IMR-90 (cell line): ENCODE data around the gene FBXW7. TPM values are rescaled to one million over a fixed set of nuclear protein-coding genes. Genes with fewer than 3 reads are reported as not detected.

Source experiments
- ATAC-seq: fragments of 200-7000 bp; cut with Tn5 transposase; 2 replicates; pipeline ENCODE4 v1.9.1; 2020; ENCODE audit warnings: low read depth, mild to moderate bottlenecking, moderate library complexity
- BruUV-seq: library from RNA; stranded (reverse); fragments of 400-500 nt; replicated peaks from 2 replicates; lab custom pipeline; 2021; lab: Mats Ljungman, UMichigan
- CTCF ChIA-PET: fragments of 300-600 bp; formaldehyde crosslinking; extraction: SDS; loops from one replicate; lab custom pipeline; 2021; ENCODE audit warnings: antibody characterized with exemption; lab: Yijun Ruan, JAX
- POLR2A ChIA-PET: fragments of 300-600 bp; sonication (Branson Sonifier 250); formaldehyde crosslinking; loops from one replicate; lab custom pipeline; 2022; ENCODE audit warnings: antibody characterized with exemption; ENCODE audit not compliant: unreplicated experiment; lab: Charles Lee
- DNase-seq: peaks from one replicate; pipeline ENCODE4 v3.0.0; 2013
- H2AFZ ChIP-seq: replicated peaks from 2 replicates; pipeline ENCODE3; 2013; ENCODE audit warnings: low read length, mild to moderate bottlenecking; ENCODE audit not compliant: poor library complexity
- H2AK5ac ChIP-seq: 2 replicates; pipeline ENCODE4 v1.6.1; 2013; ENCODE audit warnings: low read depth, low read length, inconsistent platforms
- H2AK9ac ChIP-seq: replicated peaks from 2 replicates; pipeline ENCODE3; 2013; ENCODE audit warnings: mild to moderate bottlenecking, low read depth, low read length, moderate library complexity; ENCODE audit not compliant: poor library complexity
- H2BK120ac ChIP-seq: 2 replicates; pipeline ENCODE4 v1.6.1; 2013; ENCODE audit warnings: low read depth, low read length, inconsistent platforms
- H2BK15ac ChIP-seq: 3 replicates; pipeline ENCODE4 v1.6.1; 2013; ENCODE audit warnings: low read depth, low read length, inconsistent platforms
- H2BK20ac ChIP-seq: 2 replicates; pipeline ENCODE4 v1.6.1; 2013; ENCODE audit warnings: low read depth, mild to moderate bottlenecking, inconsistent platforms, low read length, moderate library complexity
- H2BK5ac ChIP-seq: 2 replicates; pipeline ENCODE4 v1.6.1; 2013; ENCODE audit warnings: mild to moderate bottlenecking, low read depth, low read length, inconsistent platforms; ENCODE audit not compliant: poor library complexity, severe bottlenecking
- H3K14ac ChIP-seq: replicated peaks from 2 replicates; pipeline ENCODE4 v1.6.1; 2013; ENCODE audit warnings: low read depth, low read length, inconsistent platforms
- H3K18ac ChIP-seq: 2 replicates; pipeline ENCODE4 v1.6.1; 2013; ENCODE audit warnings: low read depth, low read length, control low read depth
- H3K23ac ChIP-seq: 2 replicates; pipeline ENCODE4 v1.6.1; 2013; ENCODE audit warnings: low read depth, low read length, inconsistent platforms
- H3K27ac ChIP-seq: 2 replicates; pipeline ENCODE4 v1.5.1; 2013; ENCODE audit warnings: mild to moderate bottlenecking, control low read depth, low read length; ENCODE audit not compliant: insufficient read depth
- H3K27me3 ChIP-seq: 2 replicates; pipeline ENCODE4 v1.6.1; 2013; ENCODE audit warnings: low read length; ENCODE audit not compliant: control insufficient read depth, insufficient read depth
- H3K36me3 ChIP-seq: 2 replicates; pipeline ENCODE4 v1.6.1; 2013; ENCODE audit warnings: low read length, mixed read lengths; ENCODE audit not compliant: control insufficient read depth, insufficient read depth
- H3K4ac ChIP-seq: 2 replicates; pipeline ENCODE4 v1.6.1; 2013; ENCODE audit warnings: low read depth, low read length, inconsistent platforms
- H3K4me1 ChIP-seq: 2 replicates; pipeline ENCODE4 v1.6.1; 2013; ENCODE audit warnings: low read length, mixed read lengths; ENCODE audit not compliant: control insufficient read depth, insufficient read depth
- H3K4me2 ChIP-seq: 2 replicates; pipeline ENCODE4 v1.6.1; 2013; ENCODE audit warnings: low read depth, mild to moderate bottlenecking, control low read depth, low read length, moderate library complexity
- H3K4me3 ChIP-seq: 2 replicates; pipeline ENCODE4 v1.5.1; 2013; ENCODE audit warnings: low read depth, mild to moderate bottlenecking, control low read depth, low read length, moderate library complexity; ENCODE audit not compliant: insufficient read depth
- H3K56ac ChIP-seq: 2 replicates; pipeline ENCODE4 v1.6.1; 2013; ENCODE audit warnings: low read length, inconsistent platforms; ENCODE audit not compliant: insufficient read depth; ENCODE audit errors: extremely low read depth
- H3K79me1 ChIP-seq, 2 experiments: 2 replicates each; pipeline ENCODE4 v1.6.1; 2013; ENCODE audit warnings: low read length in 2 of 2, inconsistent platforms in 1 of 2, low read depth in 1 of 2
- H3K9ac ChIP-seq: 2 replicates; pipeline ENCODE4 v1.6.1; 2013; ENCODE audit warnings: low read depth, low read length, control low read depth
- H3K9me1 ChIP-seq: 2 replicates; pipeline ENCODE4 v1.6.1; 2013; ENCODE audit warnings: low read length, inconsistent platforms; ENCODE audit not compliant: insufficient read depth
- H3K9me3 ChIP-seq: 2 replicates; pipeline ENCODE4 v1.6.1; 2013; ENCODE audit warnings: low read length; ENCODE audit not compliant: control insufficient read depth, insufficient read depth
- H4K20me1 ChIP-seq: 2 replicates; pipeline ENCODE4 v1.6.1; 2013; ENCODE audit warnings: low read length, inconsistent platforms; ENCODE audit not compliant: insufficient read depth
- H4K5ac ChIP-seq: 2 replicates; pipeline ENCODE4 v1.6.1; 2013; ENCODE audit warnings: mild to moderate bottlenecking, low read depth, low read length, control low read depth
- H4K8ac ChIP-seq, 2 experiments: 2 replicates each; pipeline ENCODE4 v1.6.1; 2013; ENCODE audit warnings: low read depth in 2 of 2, low read length in 2 of 2, control low read depth in 1 of 2, inconsistent platforms in 1 of 2
- H4K91ac ChIP-seq: 2 replicates; pipeline ENCODE4 v1.6.1; 2013; ENCODE audit warnings: low read depth, low read length, inconsistent platforms; ENCODE audit not compliant: insufficient read depth
- BHLHE40 ChIP-seq: fragments of 150-350 bp; IDR thresholded peaks from 2 replicates; pipeline ENCODE4 v1.6.1; 2016; ENCODE audit warnings: mild to moderate bottlenecking, low read depth, low read length
- FOS ChIP-seq: fragments of 150-350 bp; IDR thresholded peaks from 2 replicates; pipeline ENCODE4 v1.6.1; 2016; ENCODE audit warnings: low read depth, low read length
- MAFK ChIP-seq: IDR thresholded peaks from 2 replicates; pipeline ENCODE4 v1.6.1; 2012; ENCODE audit warnings: low read depth, low read length, improper control_type of control experiment
- RAD21 ChIP-seq: IDR thresholded peaks from 2 replicates; pipeline ENCODE4 v1.6.1; 2012; ENCODE audit warnings: low read length, improper control_type of control experiment
- RCOR1 ChIP-seq: IDR thresholded peaks from 2 replicates; pipeline ENCODE4 v1.6.1; 2012; ENCODE audit warnings: mild to moderate bottlenecking, low read length, improper control_type of control experiment; ENCODE audit not compliant: insufficient replicate concordance
- WGBS, 2 experiments: methylation state at CpG; one replicate each; pipeline versions ENCODE4 v1.1.5 to v1.1.7; 2013; ENCODE audit warnings: missing lambda C conversion rate in 2 of 2; ENCODE audit not compliant: insufficient read length in 1 of 2; ENCODE audit errors: extremely low coverage in 2 of 2; 5-methylcytosine and 5-hydroxymethylcytosine counted together
- dilution Hi-C: fragments of 300-500 bp; cut with HindIII; formaldehyde crosslinking; loops from one replicate; pipeline ENCODE4 v1.14.3; 2018; ENCODE audit warnings: low sequenced_read_pairs; ENCODE audit not compliant: unreplicated experiment
- in situ Hi-C: fragments of 300-500 bp; cut with MboI; formaldehyde crosslinking; loops from 3 replicates; pipeline ENCODE4 v1.14.3; 2019; ENCODE audit warnings: low sequenced_read_pairs, inconsistent platforms, mixed read lengths
- intact Hi-C: fragments of 100-400 bp; cut with micrococcal nuclease; formaldehyde crosslinking; loops from 2 replicates; pipeline ENCODE4 v1.10.0; 2022
- polyA plus RNA-seq, 3 experiments: library from polyadenylated mRNA; depleted of rRNA; stranded (reverse); fragments of >200 nt; gene quantifications; 2 replicates each; pipeline ENCODE4 v1.2.3, GENCODE V29; 2012; ENCODE audit warnings: low replicate concordance in 1 of 3
- total RNA-seq: library from RNA; depleted of rRNA; stranded (reverse); fragments of >200 nt; gene quantifications from 2 replicates; pipeline ENCODE4 v1.2.3, GENCODE V29; 2012
- TF ChIP-seq, protein P1 (sequence below): conservative IDR thresholded peaks from 2 replicates; pipeline ENCODE4 v1.5.1; 2012; ENCODE audit warnings: mild to moderate bottlenecking, low read depth, low read length, improper control_type of control experiment
- TF ChIP-seq, protein P2 (sequence below): fragments of 150-350 bp; IDR thresholded peaks from 2 replicates; pipeline ENCODE4 v1.6.1; 2017; ENCODE audit warnings: mild to moderate bottlenecking, antibody characterized with exemption, low read length, low read depth

The FBXW7 gene
- total and polyA plus RNA-seq, 2 of the 4 experiments (the other 2 are of a cell fraction): 7.2 to 27.4 TPM

- Histone ChIP-seq H2AK5ac (no peak overlapping the region), H3K9ac (no peak overlapping the region), H2BK15ac (no peak overlapping the region), H4K91ac (no peak overlapping the region), H3K79me1 (peaks cover 10 to 19% of the 10 kb centered on the region in 2 experiments), H3K27me3 (no peaks in the 10 kb centered on the region), H3K4ac (no peak overlapping the region), H3K14ac (no peak overlapping the region), H3K9me3 (no peaks in the 10 kb centered on the region), H3K4me3 (no peak overlapping the region), H2BK120ac (no peak overlapping the region), H3K27ac (no peak overlapping the region), H2AFZ (no peak overlapping the region), H3K36me3 (no peaks in the 10 kb centered on the region), H3K56ac (no peak overlapping the region), H2BK20ac (no peak overlapping the region), H3K4me1 (peaks cover 3% of the 10 kb centered on the region; the same call in 1 of the 2 replicates), H2BK5ac (no peak overlapping the region), H3K9me1 (no peaks in the 10 kb centered on the region), H3K4me2 (no peak overlapping the region), H2AK9ac (no peak overlapping the region), H4K5ac (no peak overlapping the region), H3K18ac (no peak overlapping the region), H4K8ac (no peak overlapping the region), H3K23ac (no peak overlapping the region), H4K20me1 (peaks cover 3% of the 10 kb centered on the region; the same call in 1 of the 2 replicates)
- ChIA-PET POLR2A (no interaction called here), CTCF (interaction anchor here (0.9 kb wide), 1 partner anchor 188 kb away, joined by 3 read pairs; no protein-coding TSS in a partner anchor)
- no peak for TF ChIP-seq RAD21
- TF ChIP-seq, protein P1, sequence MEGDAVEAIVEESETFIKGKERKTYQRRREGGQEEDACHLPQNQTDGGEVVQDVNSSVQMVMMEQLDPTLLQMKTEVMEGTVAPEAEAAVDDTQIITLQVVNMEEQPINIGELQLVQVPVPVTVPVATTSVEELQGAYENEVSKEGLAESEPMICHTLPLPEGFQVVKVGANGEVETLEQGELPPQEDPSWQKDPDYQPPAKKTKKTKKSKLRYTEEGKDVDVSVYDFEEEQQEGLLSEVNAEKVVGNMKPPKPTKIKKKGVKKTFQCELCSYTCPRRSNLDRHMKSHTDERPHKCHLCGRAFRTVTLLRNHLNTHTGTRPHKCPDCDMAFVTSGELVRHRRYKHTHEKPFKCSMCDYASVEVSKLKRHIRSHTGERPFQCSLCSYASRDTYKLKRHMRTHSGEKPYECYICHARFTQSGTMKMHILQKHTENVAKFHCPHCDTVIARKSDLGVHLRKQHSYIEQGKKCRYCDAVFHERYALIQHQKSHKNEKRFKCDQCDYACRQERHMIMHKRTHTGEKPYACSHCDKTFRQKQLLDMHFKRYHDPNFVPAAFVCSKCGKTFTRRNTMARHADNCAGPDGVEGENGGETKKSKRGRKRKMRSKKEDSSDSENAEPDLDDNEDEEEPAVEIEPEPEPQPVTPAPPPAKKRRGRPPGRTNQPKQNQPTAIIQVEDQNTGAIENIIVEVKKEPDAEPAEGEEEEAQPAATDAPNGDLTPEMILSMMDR: no peak
- TF ChIP-seq, protein P2, sequence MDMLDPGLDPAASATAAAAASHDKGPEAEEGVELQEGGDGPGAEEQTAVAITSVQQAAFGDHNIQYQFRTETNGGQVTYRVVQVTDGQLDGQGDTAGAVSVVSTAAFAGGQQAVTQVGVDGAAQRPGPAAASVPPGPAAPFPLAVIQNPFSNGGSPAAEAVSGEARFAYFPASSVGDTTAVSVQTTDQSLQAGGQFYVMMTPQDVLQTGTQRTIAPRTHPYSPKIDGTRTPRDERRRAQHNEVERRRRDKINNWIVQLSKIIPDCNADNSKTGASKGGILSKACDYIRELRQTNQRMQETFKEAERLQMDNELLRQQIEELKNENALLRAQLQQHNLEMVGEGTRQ: no peak
- no peak for TF ChIP-seq MAFK
- no peak for TF ChIP-seq FOS
- TF ChIP-seq RCOR1: no peak
- no peak for TF ChIP-seq BHLHE40
- ATAC-seq (no peak), DNase-seq (no peak)
- intact Hi-C loops (no loop called here), dilution Hi-C loops (no loop called here), in situ Hi-C loops (no loop called here)
- BruUV-seq: no TSS peak
- no CpG with 5 or more reads among the region's 3 CpGs for WGBS, 2 experiments
Observed at GRCh38 chr4:152451496-152451895, 84.4 kb downstream of the FBXW7 start.
